MM.1S (cell line): Measurements from ENCODE around the gene ALX3.

ENCODE experiments used
- EZH2 ChIP-seq: fragments of 300-600 bp; sonication (generic); optimal IDR thresholded peaks from 2 replicates; pipeline ENCODE3; 2017; ENCODE audit warnings: low read depth, mild to moderate bottlenecking, antibody characterized with exemption, low read length, mixed read lengths
- TF ChIP-seq, protein P1 (sequence below): fragments of 300-600 bp; sonication (generic); IDR thresholded peaks from 2 replicates; pipeline ENCODE4 v1.5.1; 2016; ENCODE audit warnings: antibody characterized with exemption, low read length, mixed read lengths

GRCh38 chr1:110059133-110059863, 11.2 kb downstream of the ALX3 start:
- TF ChIP-seq, protein P1, sequence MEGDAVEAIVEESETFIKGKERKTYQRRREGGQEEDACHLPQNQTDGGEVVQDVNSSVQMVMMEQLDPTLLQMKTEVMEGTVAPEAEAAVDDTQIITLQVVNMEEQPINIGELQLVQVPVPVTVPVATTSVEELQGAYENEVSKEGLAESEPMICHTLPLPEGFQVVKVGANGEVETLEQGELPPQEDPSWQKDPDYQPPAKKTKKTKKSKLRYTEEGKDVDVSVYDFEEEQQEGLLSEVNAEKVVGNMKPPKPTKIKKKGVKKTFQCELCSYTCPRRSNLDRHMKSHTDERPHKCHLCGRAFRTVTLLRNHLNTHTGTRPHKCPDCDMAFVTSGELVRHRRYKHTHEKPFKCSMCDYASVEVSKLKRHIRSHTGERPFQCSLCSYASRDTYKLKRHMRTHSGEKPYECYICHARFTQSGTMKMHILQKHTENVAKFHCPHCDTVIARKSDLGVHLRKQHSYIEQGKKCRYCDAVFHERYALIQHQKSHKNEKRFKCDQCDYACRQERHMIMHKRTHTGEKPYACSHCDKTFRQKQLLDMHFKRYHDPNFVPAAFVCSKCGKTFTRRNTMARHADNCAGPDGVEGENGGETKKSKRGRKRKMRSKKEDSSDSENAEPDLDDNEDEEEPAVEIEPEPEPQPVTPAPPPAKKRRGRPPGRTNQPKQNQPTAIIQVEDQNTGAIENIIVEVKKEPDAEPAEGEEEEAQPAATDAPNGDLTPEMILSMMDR, result no peak
- no peak for TF ChIP-seq EZH2
